SH-SY5Y (cell line): Measurements from ENCODE around the gene FGF12.

ENCODE experiments used
- GATA2 ChIP-seq: IDR thresholded peaks from 2 replicates; pipeline ENCODE4 v1.6.1; 2011; ENCODE audit warnings: mild to moderate bottlenecking, low read depth, low read length
- GATA3 ChIP-seq: IDR thresholded peaks from 2 replicates; pipeline ENCODE4 v1.6.1; 2011; ENCODE audit warnings: low read depth, mild to moderate bottlenecking, low read length, moderate library complexity

DNA sequence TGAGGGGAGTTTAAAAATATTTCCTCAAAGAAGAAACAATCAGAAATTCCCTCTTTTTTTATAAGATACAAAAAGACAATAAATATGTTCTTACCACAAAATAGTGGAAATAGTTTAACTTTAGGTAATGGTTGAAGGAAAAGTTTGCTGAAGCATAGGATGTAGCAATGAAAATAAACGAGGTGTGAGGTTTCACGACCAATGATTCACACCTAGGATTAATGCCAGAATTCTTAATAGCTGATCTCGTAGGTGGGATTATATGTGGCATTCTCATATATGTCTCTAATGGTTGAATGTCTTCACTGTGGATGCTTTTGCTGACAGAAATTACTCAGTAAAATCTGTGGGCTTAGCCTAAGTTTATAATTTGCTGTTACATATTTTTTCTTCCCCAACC is 467.7 kb downstream of the FGF12 start:
- TF ChIP-seq GATA2 (no peak), GATA3 (no peak)
